WTC11 (cell line): Measurements from ENCODE around the gene SNRNP25. TPM values are rescaled to one million over a fixed set of nuclear protein-coding genes. Genes with fewer than 3 reads are reported as not detected.

Source experiments
- ATAC-seq: fragments of 200-7000 bp; cut with Tn5 transposase; 2 replicates; pipeline ENCODE4 v1.10.0; 2021; ENCODE audit warnings: mild to moderate bottlenecking, moderate library complexity
- CTCF ChIA-PET: fragments of 300-600 bp; sonication (Branson Sonifier 250); formaldehyde crosslinking; loops from one replicate; lab custom pipeline; 2021; ENCODE audit warnings: antibody characterized with exemption; lab: Charles Lee
- POLR2A ChIA-PET: fragments of 350-600 bp; sonication (Branson Sonifier 250); formaldehyde crosslinking; loops from one replicate; lab custom pipeline; 2021; ENCODE audit warnings: antibody characterized with exemption; lab: Charles Lee
- DNase-seq: peaks from one replicate; pipeline ENCODE4 v3.0.0; 2021; ENCODE audit warnings: low spot score
- H3K27ac Mint-ChIP-seq: 2 replicates; pipeline ENCODE4 v1.8.0; 2021; ENCODE audit warnings: mixed read lengths
- H3K27me3 Mint-ChIP-seq: 2 replicates; pipeline ENCODE4 v1.8.0; 2021; ENCODE audit warnings: low read depth, mild to moderate bottlenecking, moderate library complexity, mixed read lengths
- H3K36me3 Mint-ChIP-seq: 2 replicates; pipeline ENCODE4 v1.8.0; 2021; ENCODE audit warnings: mixed read lengths
- H3K4me1 Mint-ChIP-seq: 2 replicates; pipeline ENCODE4 v1.8.0; 2022; ENCODE audit warnings: mixed read lengths
- H3K4me3 Mint-ChIP-seq: 2 replicates; pipeline ENCODE4 v1.8.0; 2021; ENCODE audit warnings: mild to moderate bottlenecking, moderate library complexity, mixed read lengths
- H3K9me3 Mint-ChIP-seq: 2 replicates; pipeline ENCODE4 v1.8.0; 2021; ENCODE audit warnings: mixed read lengths
- AR ChIP-seq: fragments of 250-450 bp; sonication (Bioruptor Pico); IDR thresholded peaks from 2 replicates; pipeline ENCODE4 v1.9.0; 2021; ENCODE audit warnings: mild to moderate bottlenecking
- ARID4B ChIP-seq: sonication (generic); formaldehyde crosslinking; IDR thresholded peaks from 2 replicates; pipeline ENCODE4 v1.8.0; 2023; ENCODE audit warnings: missing genetic modification reagents, mild to moderate bottlenecking, borderline replicate concordance
- ATF1 ChIP-seq: sonication (generic); formaldehyde crosslinking; IDR thresholded peaks from 2 replicates; pipeline ENCODE4 v1.8.1; 2023; ENCODE audit warnings: mild to moderate bottlenecking, moderate library complexity, missing genetic modification reagents
- ATF2 ChIP-seq: sonication (generic); formaldehyde crosslinking; IDR thresholded peaks from 2 replicates; pipeline ENCODE4 v1.8.1; 2022; ENCODE audit warnings: low read depth, missing genetic modification reagents, borderline replicate concordance
- FOXP1 ChIP-seq: sonication (generic); formaldehyde crosslinking; IDR thresholded peaks from 2 replicates; pipeline ENCODE4 v1.8.0; 2022; ENCODE audit warnings: missing genetic modification reagents, mild to moderate bottlenecking, moderate library complexity, borderline replicate concordance
- IRF1 ChIP-seq: sonication (generic); formaldehyde crosslinking; IDR thresholded peaks from 2 replicates; pipeline ENCODE4 v1.8.0; 2023; ENCODE audit warnings: missing genetic modification reagents
- NR1H2 ChIP-seq: sonication (generic); formaldehyde crosslinking; IDR thresholded peaks from 2 replicates; pipeline ENCODE4 v1.9.0; 2021; ENCODE audit warnings: mild to moderate bottlenecking, moderate library complexity, missing genetic modification reagents
- PRRX2 ChIP-seq: fragments of 250-450 bp; sonication (Bioruptor Pico); IDR thresholded peaks from 2 replicates; pipeline ENCODE4 v1.8.0; 2021; ENCODE audit warnings: mild to moderate bottlenecking
- ZMAT4 ChIP-seq: fragments of 250-450 bp; sonication (Bioruptor Pico); IDR thresholded peaks from 2 replicates; pipeline ENCODE4 v1.9.0; 2021; ENCODE audit warnings: mild to moderate bottlenecking
- ZNF512 ChIP-seq: sonication (generic); formaldehyde crosslinking; IDR thresholded peaks from 2 replicates; pipeline ENCODE4 v1.8.1; 2022; ENCODE audit warnings: missing genetic modification reagents, borderline replicate concordance
- total RNA-seq: library from RNA; stranded (reverse); gene quantifications from 3 replicates; pipeline ENCODE4 v1.2.3, GENCODE V29; 2021

Gene SNRNP25
- total RNA-seq, 1 experiment from 2014 or later = 55.9 TPM

GRCh38 chr16:83781-84615 lies 30.4 kb downstream of the SNRNP25 start:
- no peak overlapping the region for H3K4me3 Mint-ChIP-seq
- H3K36me3 Mint-ChIP-seq = peaks cover 20% of the 10 kb centered on the region
- ChIA-PET POLR2A (interaction anchor here (0.5 kb wide), 1 partner anchor 327 kb away, joined by 7 read pairs; no protein-coding TSS in a partner anchor), CTCF (interaction anchor here (0.5 to 8.2 kb wide), 7 partner anchors 9 to 299 kb away, joined by 3 to 63 read pairs (median 4); no protein-coding TSS in a partner anchor)
- ATAC-seq = peak; percentile 12
- DNase-seq = no peak
- H3K4me1 Mint-ChIP-seq = peaks cover 12% of the 10 kb centered on the region
- TF ChIP-seq ATF1 (CRISPR knock-in tag) (no peak), ATF2 (no peak), ZNF512 (CRISPR knock-in tag) (no peak), ARID4B (CRISPR knock-in tag) (no peak), AR (CRISPR knock-in tag) (no peak), NR1H2 (CRISPR knock-in tag) (no peak)
- H3K9me3 Mint-ChIP-seq = no peaks in the 10 kb centered on the region
- H3K27me3 Mint-ChIP-seq = no peaks in the 10 kb centered on the region
- H3K27ac Mint-ChIP-seq = 0 out of 2 replicates have a peak overlapping the region, but pooled peaks have one; percentile 4

- Mint-ChIP-seq H3K27ac (peak overlapping the region; percentile 45; the same call in 1 of the 2 replicates), H3K4me1 (peaks cover 8% of the 10 kb centered on the region; the same call in 1 of the 2 replicates), H3K9me3 (no peaks in the 10 kb centered on the region), H3K36me3 (peaks cover 17% of the 10 kb centered on the region), H3K4me3 (no peak overlapping the region), H3K27me3 (no peaks in the 10 kb centered on the region)
- CTCF ChIA-PET = interaction anchor here (0.5 to 8.2 kb wide), 7 partner anchors 9 to 98 kb away, joined by 3 to 63 read pairs (median 5); no protein-coding TSS in a partner anchor
- ATAC-seq = no peak
- POLR2A ChIA-PET = interaction anchor here (0.5 to 1.3 kb wide), 2 partner anchors 14 to 326 kb away, joined by 3 to 7 read pairs; no protein-coding TSS in a partner anchor
- DNase-seq = no peak
- no peak for TF ChIP-seq PRRX2
- TF ChIP-seq ARID4B (CRISPR knock-in tag) = no peak
- TF ChIP-seq IRF1 (CRISPR knock-in tag) = no peak
- TF ChIP-seq AR (CRISPR knock-in tag) = no peak
- TF ChIP-seq FOXP1 (CRISPR knock-in tag) = no peak
- no peak for TF ChIP-seq ZMAT4 (CRISPR knock-in tag)
Observed at GRCh38 chr16:84718-85406, 31.2 kb downstream of the SNRNP25 start.
